ENCODE measurements around the gene BEND2. TPM values are rescaled to one million over a fixed set of nuclear protein-coding genes. Genes with fewer than 3 reads are reported as not detected.

BEND2 gene
- total RNA-seq, 2 experiments from 2014 or later = not detected

Other genes with a start within 250 kb of the BEND2 start
- 1 to 10 TPM; 2.6 to 2.9 TPM for gene SCML2, start 133.8 kb upstream of the BEND2 start, total RNA-seq
- 1 to 10 TPM; 1.1 to 1.3 TPM for gene CDKL5, start 204.7 kb upstream of the BEND2 start, total RNA-seq

All from activated CD8-positive, alpha-beta memory T cell treated with anti-CD3 and anti-CD28 coated beads, Interleukin-2, amount 10 ng/mL, durations not matched to agents 7 days and 5 days (primary cell).